ENCODE data around the gene SOWAHA. TPM values are rescaled to one million over a fixed set of nuclear protein-coding genes. Genes with fewer than 3 reads are reported as not detected.

SOWAHA gene
- polyA plus RNA-seq, 3 donors: not detected

DNA sequence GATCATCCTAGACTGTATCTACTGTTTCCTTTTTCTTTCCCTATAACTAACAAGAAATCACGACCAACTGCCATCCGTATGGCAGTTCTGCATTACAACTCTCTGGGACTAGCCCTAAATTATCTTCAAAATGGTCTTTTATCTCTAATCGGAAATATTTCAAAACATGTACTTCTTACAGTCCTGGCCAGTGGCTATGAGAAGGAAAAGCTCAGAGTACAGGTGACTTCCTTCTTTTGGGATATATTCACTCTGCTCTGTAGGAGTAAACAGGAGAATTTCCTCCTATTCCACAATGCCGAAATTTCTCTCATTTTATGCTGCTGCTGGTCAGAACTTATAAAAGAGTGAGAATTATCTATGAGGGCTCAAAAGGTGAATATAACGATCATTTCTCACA, 34.2 kb upstream of the SOWAHA start:
- no peak overlapping the region for H3K4me3 ChIP-seq (replicated peaks in 1 of 3; ENCODE audit: low read depth in 2 of 3, low read length in 3 of 3)
- Mint-ChIP-seq H3K9me3 (peaks cover 0 to 11% (median 3%) of the 10 kb centered on the region in 7 donors), H3K4me1 (peaks cover 28% of the 10 kb centered on the region), H3K27me3 (ENCODE audit: low read depth in 3 of 3) (peaks cover 62 to 71% (median 67%) of the 10 kb centered on the region in 3 donors), H3K36me3 (peaks cover 3 to 4% of the 10 kb centered on the region in 2 donors), H3K27ac (no peak overlapping the region), H3K4me3 (peak overlapping the region in 1 of 2 donors; percentile 61)
- no peak overlapping the region for H3K27ac ChIP-seq (ENCODE audit: low read depth in 1 of 2, low read length in 2 of 2)
- no peak overlapping the region for H2AFZ ChIP-seq (ENCODE audit: insufficient read depth, low read depth, low read length, poor library complexity, severe bottlenecking)
- no peak overlapping the region for H3K4me2 ChIP-seq (replicated peaks; ENCODE audit: extremely low read depth, low read length, poor library complexity, severe bottlenecking)
- intact Hi-C loops (cut with micrococcal nuclease): no loop called here
- no peak for DNase-seq
- peaks cover 3 to 9% of the 10 kb centered on the region in 2 donors for H3K9me3 ChIP-seq (replicated peaks in 1 of 2; ENCODE audit: control insufficient read depth in 1 of 2, insufficient read depth in 1 of 2, low read length in 2 of 2)
- peaks cover 46 to 75% of the 10 kb centered on the region in 2 donors for H3K27me3 ChIP-seq (ENCODE audit: control insufficient read depth in 2 of 2, insufficient read depth in 2 of 2, low read length in 2 of 2)
- no peak overlapping the region for H3K9ac ChIP-seq (ENCODE audit: insufficient read depth, low read length, poor library complexity, severe bottlenecking)
- no peaks in the 10 kb centered on the region for H3K79me2 ChIP-seq (ENCODE audit: insufficient read depth, low read length)
- no peaks in the 10 kb centered on the region for H4K20me1 ChIP-seq (ENCODE audit: insufficient read depth, low read length)
- H3K4me1 ChIP-seq (ENCODE audit: control insufficient read depth in 1 of 2, insufficient read depth in 2 of 2, low read length in 2 of 2): peaks cover 24 to 30% of the 10 kb centered on the region in 2 donors
- WGBS (ENCODE audit: insufficient coverage): no CpG with 5 or more reads among the region's 5 CpGs
- TF ChIP-seq, protein P1, sequence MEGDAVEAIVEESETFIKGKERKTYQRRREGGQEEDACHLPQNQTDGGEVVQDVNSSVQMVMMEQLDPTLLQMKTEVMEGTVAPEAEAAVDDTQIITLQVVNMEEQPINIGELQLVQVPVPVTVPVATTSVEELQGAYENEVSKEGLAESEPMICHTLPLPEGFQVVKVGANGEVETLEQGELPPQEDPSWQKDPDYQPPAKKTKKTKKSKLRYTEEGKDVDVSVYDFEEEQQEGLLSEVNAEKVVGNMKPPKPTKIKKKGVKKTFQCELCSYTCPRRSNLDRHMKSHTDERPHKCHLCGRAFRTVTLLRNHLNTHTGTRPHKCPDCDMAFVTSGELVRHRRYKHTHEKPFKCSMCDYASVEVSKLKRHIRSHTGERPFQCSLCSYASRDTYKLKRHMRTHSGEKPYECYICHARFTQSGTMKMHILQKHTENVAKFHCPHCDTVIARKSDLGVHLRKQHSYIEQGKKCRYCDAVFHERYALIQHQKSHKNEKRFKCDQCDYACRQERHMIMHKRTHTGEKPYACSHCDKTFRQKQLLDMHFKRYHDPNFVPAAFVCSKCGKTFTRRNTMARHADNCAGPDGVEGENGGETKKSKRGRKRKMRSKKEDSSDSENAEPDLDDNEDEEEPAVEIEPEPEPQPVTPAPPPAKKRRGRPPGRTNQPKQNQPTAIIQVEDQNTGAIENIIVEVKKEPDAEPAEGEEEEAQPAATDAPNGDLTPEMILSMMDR (IDR thresholded peaks at IDR 0.05): no peak
- H3K36me3 ChIP-seq (replicated peaks in 1 of 2; ENCODE audit: control insufficient read depth in 1 of 2, insufficient read depth in 2 of 2, low read length in 2 of 2): no peaks in the 10 kb centered on the region

DNA sequence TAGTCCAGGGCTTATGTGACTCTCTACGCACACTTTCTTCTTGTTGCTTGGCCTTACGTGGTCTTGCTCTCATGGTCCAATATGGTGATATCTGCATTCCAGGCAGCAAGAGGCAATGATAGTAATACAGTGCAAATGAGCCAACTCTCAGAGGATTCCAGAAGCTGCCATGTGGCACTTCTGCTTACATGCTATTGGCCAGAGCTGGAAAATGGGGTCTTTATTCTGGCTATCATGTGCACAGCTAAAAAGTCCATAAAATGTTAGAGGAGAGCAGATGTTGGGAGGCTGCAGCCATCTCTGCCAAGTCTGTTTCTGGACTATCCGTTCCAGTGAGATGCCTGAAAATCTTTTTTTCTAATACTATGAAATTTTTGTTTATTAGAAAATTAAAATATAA, 33.1 kb upstream of the SOWAHA start:
- H4K20me1 ChIP-seq (ENCODE audit: insufficient read depth, low read length): no peaks in the 10 kb centered on the region
- Mint-ChIP-seq H3K36me3 (peaks cover 3 to 4% of the 10 kb centered on the region in 2 donors), H3K27me3 (ENCODE audit: low read depth in 3 of 3) (peaks cover 52 to 62% (median 62%) of the 10 kb centered on the region in 3 donors), H3K4me1 (peaks cover 24% of the 10 kb centered on the region), H3K4me3 (peak overlapping the region in 1 of 2 donors; percentile 71), H3K27ac (peak overlapping the region in 1 of 7 donors; percentile 41), H3K9me3 (peaks cover 0 to 11% (median 3%) of the 10 kb centered on the region in 7 donors)
- DNase-seq: no peak
- H3K4me2 ChIP-seq (replicated peaks; ENCODE audit: extremely low read depth, low read length, poor library complexity, severe bottlenecking): no peak overlapping the region
- no peak overlapping the region for H3K9ac ChIP-seq (ENCODE audit: insufficient read depth, low read length, poor library complexity, severe bottlenecking)
- peaks cover 24 to 30% of the 10 kb centered on the region in 2 donors for H3K4me1 ChIP-seq (ENCODE audit: control insufficient read depth in 1 of 2, insufficient read depth in 2 of 2, low read length in 2 of 2)
- intact Hi-C loops (cut with micrococcal nuclease): no loop called here
- no peaks in the 10 kb centered on the region for H3K79me2 ChIP-seq (ENCODE audit: insufficient read depth, low read length)
- no peak overlapping the region for H2AFZ ChIP-seq (ENCODE audit: insufficient read depth, low read depth, low read length, poor library complexity, severe bottlenecking)
- no peak overlapping the region for H3K27ac ChIP-seq (ENCODE audit: low read depth in 1 of 2, low read length in 2 of 2)
- WGBS (ENCODE audit: insufficient coverage): 86% methylated on average over 1 of the region's 3 CpGs
- TF ChIP-seq, protein P1 (IDR thresholded peaks at IDR 0.05): no peak
- peaks cover 3 to 9% of the 10 kb centered on the region in 2 donors for H3K9me3 ChIP-seq (replicated peaks in 1 of 2; ENCODE audit: control insufficient read depth in 1 of 2, insufficient read depth in 1 of 2, low read length in 2 of 2)
- H3K27me3 ChIP-seq (ENCODE audit: control insufficient read depth in 2 of 2, insufficient read depth in 2 of 2, low read length in 2 of 2): peaks cover 46 to 65% of the 10 kb centered on the region in 2 donors
- no peak overlapping the region for H3K4me3 ChIP-seq (replicated peaks in 1 of 3; ENCODE audit: low read depth in 2 of 3, low read length in 3 of 3)
- H3K36me3 ChIP-seq (replicated peaks in 1 of 2; ENCODE audit: control insufficient read depth in 1 of 2, insufficient read depth in 2 of 2, low read length in 2 of 2): no peaks in the 10 kb centered on the region

Measured in CD14-positive monocyte (primary cell).